Heart right ventricle (tissue), 16 donors: ENCODE data around the gene RAMP3. TPM values are rescaled to one million over a fixed set of nuclear protein-coding genes. Genes with fewer than 3 reads are reported as not detected.

ENCODE experiments used
- ATAC-seq, 8 donors: fragments of 200-7000 bp; cut with Tn5 transposase; one replicate each; pipeline ENCODE4 v1.9.1; 2020; ENCODE audit warnings: mild to moderate bottlenecking in 8 of 8, moderate library complexity in 8 of 8, moderate number of reproducible peaks in 1 of 8
- DNase-seq, 2 donors: peaks; one replicate each; pipeline ENCODE4 v3.0.0-alpha.2; 2020
- H3K27ac ChIP-seq, 10 donors: fragments of 200-600 bp; sonication (generic) in 2 of 10; one replicate each; pipeline versions ENCODE4 v1.5.0 to v1.8.0; 2020 to 2022; ENCODE audit warnings: mild to moderate bottlenecking in 3 of 10
- H3K27me3 ChIP-seq, 7 donors: fragments of 200-600 bp; one replicate each; pipeline ENCODE4 v1.8.0; 2021 to 2022; ENCODE audit warnings: mild to moderate bottlenecking in 2 of 7
- H3K36me3 ChIP-seq, 9 donors: fragments of 200-600 bp; sonication (generic) in 1 of 9; one replicate each; pipeline versions ENCODE4 v1.5.0 to v1.8.0; 2020 to 2022; ENCODE audit warnings: mild to moderate bottlenecking in 2 of 9
- H3K4me1 ChIP-seq, 9 donors: fragments of 200-600 bp; sonication (generic) in 1 of 9; one replicate each; pipeline versions ENCODE4 v1.5.0 to v1.8.0; 2020 to 2022; ENCODE audit warnings: mild to moderate bottlenecking in 4 of 9
- H3K4me3 ChIP-seq, 10 donors: fragments of 200-600 bp; sonication (generic) in 2 of 10; one replicate each; pipeline versions ENCODE4 v1.5.0 to v1.8.0; 2020 to 2022; ENCODE audit warnings: mild to moderate bottlenecking in 7 of 10, moderate library complexity in 2 of 10
- H3K9me3 ChIP-seq, 11 donors: fragments of 200-600 bp in 10 of 11; sonication (generic) in 2 of 11; one replicate each; pipeline versions ENCODE4 v1.5.0 to v1.8.0; 2013 to 2022; ENCODE audit warnings: mild to moderate bottlenecking in 2 of 11, control low read depth in 1 of 11, moderate library complexity in 1 of 11
- WGBS, 2 donors: extraction: QIAGEN DNeasy Blood & Tissue Kit; methylation state at CpG; one replicate each; pipeline ENCODE4 v1.1.7; 2013; ENCODE audit warnings: inconsistent platforms in 1 of 2; 5-methylcytosine and 5-hydroxymethylcytosine counted together
- intact Hi-C, 10 donors: fragments of 100-400 bp; cut with DNase I; formaldehyde crosslinking; loops; one replicate each; pipeline versions ENCODE4 v1.11.1 to v1.14.2; 2022
- polyA plus RNA-seq, 2 donors: library from polyadenylated mRNA; stranded (reverse); fragments of 200-250 nt; gene quantifications; one replicate each; pipeline ENCODE4 v1.2.3, GENCODE V29; 2013
- total RNA-seq, 10 donors: library from RNA; stranded (reverse); fragmentation: NEBNext Ultra II Directional in 3 of 10; extraction: Animal tissue kit (Norgen Biotek cat#: 25700) in 3 of 10; gene quantifications; one replicate each; pipeline versions ENCODE4 v1.2.1 to v1.2.4, GENCODE V29; 2021 to 2023
- TF ChIP-seq, protein P1 (sequence below), 9 donors: fragments of 200-600 bp; sonication (generic) in 2 of 9; IDR thresholded peaks; one replicate each; pipeline versions ENCODE4 v1.5.0 to v1.8.0; 2021 to 2022; ENCODE audit warnings: antibody characterized with exemption in 9 of 9, mild to moderate bottlenecking in 5 of 9, moderate library complexity in 1 of 9
- donor health status: Arrhythmogenic right ventricular cardiomyopathy.
- donor health status: ischemic (EF 13 %, LVEDD 7.1; RV severe dilation, severe dysfunction).
- donor health status: healthy with polysubstance abuse.
- donor health status: DM: no; HTN: yes; CAD: no.
- donor health status: DM: no; HTN: no; CAD: no.
- donor health status: ischemic (EF 25% LVEDD 6.9; RV normal size, moderate dysfunction).
- donor health status: ischemic (EF 25% LVEDD 5.7; RV mildly dilated, moderate dysfunction).
- donor health status: healthy.
- donor health status: DM: yes; HTN: yes; CAD: no.
- donor health status: Ischemic cardiomyopathy.
- donor health status: ischemic (EF 35%, LVEDD 5.7; RV mildly dilated, moderate dysfunction).
- donor health status: nonischemic (EF 11% LVEDD 7.7; RV severe dilation, severe dysfunction).
- donor health status: DM: yes; HTN: yes; CAD: no.
- donor health status: PGD.
- donor health status: ischemic (EF 29% LVEDD 5.4; RV normal size, mild dysfunction).
- donor health status: nonischemic (EF 23%, LVEDD 6.1; RV moderate dilation, normal function).

RAMP3 gene
- total and polyA plus RNA-seq, 12 donors: 12.7 to 70.2 (median 29.1) TPM

DNA sequence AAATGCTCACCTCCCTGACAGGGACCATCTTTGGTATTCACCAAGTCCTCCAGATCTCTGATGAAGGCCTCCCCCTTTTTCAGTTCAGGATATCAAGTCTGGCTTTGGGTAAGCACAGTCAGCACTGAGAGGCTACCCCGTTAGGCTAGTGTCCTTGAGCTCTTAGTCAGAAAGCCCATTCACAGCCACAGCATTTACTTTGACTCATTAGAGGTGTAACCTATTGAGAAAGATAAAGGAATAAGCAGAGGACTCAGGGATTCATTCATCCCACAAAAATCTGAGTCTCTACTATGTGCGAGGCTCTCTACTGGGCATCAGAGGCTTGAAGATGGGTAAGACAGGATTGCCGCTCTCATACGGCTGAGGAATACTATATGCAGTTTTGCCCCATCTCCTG lies 14.0 kb upstream of the RAMP3 start:
- no peak overlapping the region for H3K27ac ChIP-seq
- H3K36me3 ChIP-seq: no peaks in the 10 kb centered on the region
- ATAC-seq (no peak), DNase-seq (no peak)
- H3K4me3 ChIP-seq: no peak overlapping the region
- TF ChIP-seq, protein P1, sequence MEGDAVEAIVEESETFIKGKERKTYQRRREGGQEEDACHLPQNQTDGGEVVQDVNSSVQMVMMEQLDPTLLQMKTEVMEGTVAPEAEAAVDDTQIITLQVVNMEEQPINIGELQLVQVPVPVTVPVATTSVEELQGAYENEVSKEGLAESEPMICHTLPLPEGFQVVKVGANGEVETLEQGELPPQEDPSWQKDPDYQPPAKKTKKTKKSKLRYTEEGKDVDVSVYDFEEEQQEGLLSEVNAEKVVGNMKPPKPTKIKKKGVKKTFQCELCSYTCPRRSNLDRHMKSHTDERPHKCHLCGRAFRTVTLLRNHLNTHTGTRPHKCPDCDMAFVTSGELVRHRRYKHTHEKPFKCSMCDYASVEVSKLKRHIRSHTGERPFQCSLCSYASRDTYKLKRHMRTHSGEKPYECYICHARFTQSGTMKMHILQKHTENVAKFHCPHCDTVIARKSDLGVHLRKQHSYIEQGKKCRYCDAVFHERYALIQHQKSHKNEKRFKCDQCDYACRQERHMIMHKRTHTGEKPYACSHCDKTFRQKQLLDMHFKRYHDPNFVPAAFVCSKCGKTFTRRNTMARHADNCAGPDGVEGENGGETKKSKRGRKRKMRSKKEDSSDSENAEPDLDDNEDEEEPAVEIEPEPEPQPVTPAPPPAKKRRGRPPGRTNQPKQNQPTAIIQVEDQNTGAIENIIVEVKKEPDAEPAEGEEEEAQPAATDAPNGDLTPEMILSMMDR (IDR thresholded peaks at IDR 0.05): no peak
- intact Hi-C loops: no loop called here
- no peaks in the 10 kb centered on the region for H3K9me3 ChIP-seq
- peaks cover 0 to 33% (median 15%) of the 10 kb centered on the region in 7 donors for H3K27me3 ChIP-seq
- 91 to 96% methylated on average over 4 of the region's 4 CpGs for WGBS, 2 donors
- no peaks in the 10 kb centered on the region for H3K4me1 ChIP-seq

DNA sequence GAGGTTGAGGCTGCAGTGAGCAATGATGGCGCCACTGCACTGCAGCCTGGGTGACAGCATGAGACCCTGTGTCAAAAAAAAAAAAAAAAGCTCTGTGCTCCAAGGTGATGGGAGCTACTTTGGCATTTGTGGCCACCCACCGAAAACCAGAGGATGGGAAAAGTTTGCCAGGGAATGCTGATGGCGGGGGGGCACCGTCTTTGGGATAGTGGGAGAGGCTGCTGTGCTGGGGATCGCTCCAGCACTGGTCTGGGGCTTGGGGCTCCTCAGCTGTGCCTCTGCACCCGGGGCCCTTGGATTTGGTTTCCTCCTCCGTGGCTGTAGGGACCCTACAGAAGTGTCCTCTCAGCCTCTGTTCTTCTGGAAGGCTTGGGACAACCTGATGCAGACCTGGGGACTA lies 11.7 kb upstream of the RAMP3 start:
- Histone ChIP-seq H3K4me3 (no peak overlapping the region), H3K27ac (no peak overlapping the region), H3K9me3 (no peaks in the 10 kb centered on the region), H3K4me1 (no peaks in the 10 kb centered on the region), H3K36me3 (no peaks in the 10 kb centered on the region), H3K27me3 (peaks cover 0 to 35% (median 17%) of the 10 kb centered on the region in 7 donors)
- TF ChIP-seq, protein P1 (IDR thresholded peaks at IDR 0.05): no peak
- 78 to 86% methylated on average over 7 of the region's 7 CpGs for WGBS, 2 donors
- intact Hi-C loops: no loop called here
- ATAC-seq (no peak), DNase-seq (no peak)

DNA sequence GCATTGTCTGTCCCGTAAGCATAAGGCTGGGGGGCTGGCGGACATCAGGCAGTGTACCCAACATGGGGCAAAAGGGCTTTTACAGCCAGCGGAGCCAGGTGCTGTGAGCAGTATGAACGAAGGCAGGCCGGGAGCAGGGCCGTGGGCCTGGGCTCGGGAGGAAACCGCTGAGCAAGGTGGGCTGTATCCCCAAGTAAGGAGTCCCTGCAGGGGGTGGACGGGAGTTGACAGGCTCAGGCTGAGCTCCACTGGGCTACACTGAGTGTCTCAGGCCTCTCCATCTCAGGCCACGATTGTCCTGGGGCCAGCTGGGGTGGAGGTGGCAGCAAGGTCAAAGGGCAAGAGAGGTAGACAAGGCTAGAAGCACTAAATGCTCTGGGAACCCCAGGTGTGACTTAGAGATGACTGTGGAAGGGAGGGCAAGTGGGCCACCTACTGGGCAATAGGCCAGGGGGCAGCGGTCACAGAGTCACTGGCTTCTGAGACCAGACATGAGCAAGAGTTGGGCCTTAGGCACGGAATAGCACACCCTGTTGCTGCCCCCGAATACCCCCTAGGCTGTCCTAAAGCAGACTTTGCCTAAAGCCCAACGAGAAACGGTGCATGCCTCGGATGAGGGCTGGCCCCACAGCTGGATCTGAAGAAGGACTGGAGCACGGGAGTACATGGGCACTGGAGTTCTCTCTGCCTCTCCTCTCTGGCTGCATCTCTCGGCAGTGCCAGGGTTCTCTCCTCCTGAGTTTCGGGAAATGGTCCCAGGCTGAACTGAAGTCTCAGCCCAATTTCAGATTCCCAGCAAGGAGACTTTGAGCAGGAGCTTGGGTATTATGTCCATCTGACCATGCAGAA lies 10.8 kb upstream of the RAMP3 start:
- TF ChIP-seq, protein P1 (IDR thresholded peaks at IDR 0.05): no peak
- H3K27me3 ChIP-seq: peaks cover 0 to 35% (median 17%) of the 10 kb centered on the region in 7 donors
- ATAC-seq (no peak), DNase-seq (no peak)
- no peaks in the 10 kb centered on the region for H3K4me1 ChIP-seq
- WGBS, 2 donors: 81 to 85% methylated on average over 19 of the region's 19 CpGs
- no peaks in the 10 kb centered on the region for H3K36me3 ChIP-seq
- H3K9me3 ChIP-seq: no peaks in the 10 kb centered on the region
- intact Hi-C loops: no loop called here
- no peak overlapping the region for H3K27ac ChIP-seq
- no peak overlapping the region for H3K4me3 ChIP-seq

DNA sequence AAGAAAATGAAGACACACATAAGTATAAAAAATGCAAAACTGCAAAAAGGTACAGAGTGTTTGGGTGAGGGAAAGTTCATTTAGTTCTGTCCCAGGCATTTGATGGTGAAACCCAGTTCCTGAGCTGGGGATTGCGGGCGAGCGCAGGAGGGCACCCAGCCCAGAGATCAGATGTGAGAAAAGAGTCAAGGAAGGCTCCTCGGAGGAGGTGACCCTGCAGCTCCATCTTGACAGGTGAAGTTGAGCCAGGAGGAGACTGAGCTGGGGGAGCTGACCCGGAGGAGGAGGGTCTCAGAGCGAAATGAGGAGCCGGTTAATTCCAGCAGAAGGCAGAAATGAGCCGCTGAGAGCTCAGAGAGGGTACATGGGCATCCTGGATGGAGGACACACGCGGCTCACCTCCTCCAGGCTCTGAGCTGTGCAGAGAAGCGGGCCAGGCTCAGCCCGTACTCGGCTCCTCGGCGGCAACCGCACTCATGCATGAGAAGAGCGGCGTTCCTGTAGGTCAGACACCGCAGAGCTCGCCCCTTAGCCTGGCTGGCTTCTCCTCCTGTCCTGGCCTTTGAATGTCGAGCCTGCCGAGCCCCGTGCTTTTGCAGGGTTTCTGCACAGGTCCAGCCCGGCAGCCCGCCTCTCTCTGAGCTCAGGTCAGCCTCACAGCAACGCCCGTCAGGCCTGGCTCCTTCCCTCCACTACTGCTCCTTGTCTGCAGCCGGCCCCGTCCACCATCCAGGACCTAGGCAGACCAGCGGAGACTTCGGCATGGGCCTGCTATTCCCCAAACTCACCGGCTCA lies 9.5 kb upstream of the RAMP3 start:
- no peaks in the 10 kb centered on the region for H3K4me1 ChIP-seq
- ATAC-seq (peak in 2 of 8 donors; percentile 25 to 30), DNase-seq (no peak)
- H3K27me3 ChIP-seq: peaks cover 0 to 35% (median 17%) of the 10 kb centered on the region in 7 donors
- TF ChIP-seq, protein P1 (IDR thresholded peaks at IDR 0.05): no peak
- H3K27ac ChIP-seq: no peak overlapping the region
- no peak overlapping the region for H3K4me3 ChIP-seq
- H3K36me3 ChIP-seq: no peaks in the 10 kb centered on the region
- intact Hi-C loops: no loop called here
- WGBS, 2 donors: 54 to 55% methylated on average over 32 of the region's 32 CpGs
- no peaks in the 10 kb centered on the region for H3K9me3 ChIP-seq
